ENCODE results near the gene RGPD4. TPM values are rescaled to one million over a fixed set of nuclear protein-coding genes. Genes with fewer than 3 reads are reported as not detected.

Gene RGPD4
- total and polyA plus RNA-seq, 7 donors, result not detected

DNA sequence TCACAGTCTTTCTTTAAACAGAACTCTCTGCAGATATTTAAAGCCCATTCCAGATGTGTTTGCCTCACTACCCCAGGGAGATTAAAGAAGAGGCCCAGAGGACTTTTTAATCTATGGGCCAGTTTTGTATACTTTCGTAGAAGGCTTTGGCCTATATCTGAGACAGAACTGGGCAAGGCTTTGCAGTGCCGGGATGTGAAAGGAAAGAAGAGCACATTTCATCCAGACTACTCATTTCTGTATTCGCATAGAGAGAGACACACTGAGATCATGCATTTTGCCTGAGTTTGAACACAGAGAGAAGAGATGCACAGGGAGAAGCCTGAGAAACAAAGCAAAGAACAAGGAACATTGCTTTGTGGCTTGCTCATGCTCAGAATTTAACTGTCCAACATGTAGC lies 104.7 kb downstream of the RGPD4 start:
- no peak overlapping the region for H3K4me3 ChIP-seq
- no peaks in the 10 kb centered on the region for H3K36me3 ChIP-seq
- no peaks in the 10 kb centered on the region for H3K27me3 ChIP-seq
- no peak overlapping the region for H3K27ac ChIP-seq
- no peaks in the 10 kb centered on the region for H3K9me3 ChIP-seq
- H3K4me1 ChIP-seq, result peaks cover 0 to 10% (median 0%) of the 10 kb centered on the region in 4 donors
- WGBS, 2 donors, result 88 to 93% methylated on average over 3 of the region's 3 CpGs
- DNase-seq, result no peak
- intact Hi-C loops (cut with DNase I), result loop anchor here (5.0 kb wide), 1 partner anchor 1294 kb away; no protein-coding TSS in a partner anchor
- TF ChIP-seq CTCF (IDR thresholded peaks at IDR 0.05), result no peak
- TF ChIP-seq POLR2A (IDR thresholded peaks at IDR 0.05), result no peak
- TF ChIP-seq EP300 (IDR thresholded peaks at IDR 0.05), result no peak
- no peak for TF ChIP-seq POLR2AphosphoS5 (IDR thresholded peaks at IDR 0.05)

DNA sequence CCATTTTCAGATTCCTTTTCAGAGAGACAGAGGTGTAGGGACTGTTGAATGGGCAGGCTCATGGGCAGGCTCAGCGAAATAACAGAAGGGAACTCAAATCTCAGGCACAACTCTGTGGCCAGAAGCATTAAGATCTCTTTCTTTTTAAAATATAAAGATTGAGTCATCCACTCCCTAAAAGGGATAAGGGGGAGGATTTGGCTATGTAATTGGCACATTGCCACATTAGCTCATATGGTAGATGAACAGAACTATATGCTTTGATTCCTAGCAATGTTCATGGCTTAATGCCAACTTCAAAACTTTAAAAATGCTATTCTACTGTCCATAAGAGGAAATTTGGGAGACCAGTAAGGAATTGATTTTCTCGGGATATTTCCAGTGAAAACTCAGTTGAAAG lies 105.8 kb downstream of the RGPD4 start:
- WGBS, 2 donors, result 71% methylated on average over 2 of the region's 2 CpGs
- no peaks in the 10 kb centered on the region for H3K27me3 ChIP-seq
- no peaks in the 10 kb centered on the region for H3K36me3 ChIP-seq
- no peak overlapping the region for H3K27ac ChIP-seq
- intact Hi-C loops (cut with DNase I), result loop anchor here (5.0 kb wide), 1 partner anchor 1295 kb away; no protein-coding TSS in a partner anchor
- H3K4me3 ChIP-seq, result no peak overlapping the region
- peaks cover 0 to 4% (median 0%) of the 10 kb centered on the region in 4 donors for H3K4me1 ChIP-seq
- no peak for TF ChIP-seq POLR2AphosphoS5 (IDR thresholded peaks at IDR 0.05)
- no peak for TF ChIP-seq CTCF (IDR thresholded peaks at IDR 0.05)
- TF ChIP-seq POLR2A (IDR thresholded peaks at IDR 0.05), result no peak
- no peak for TF ChIP-seq EP300 (IDR thresholded peaks at IDR 0.05)
- no peak for DNase-seq
- no peaks in the 10 kb centered on the region for H3K9me3 ChIP-seq

DNA sequence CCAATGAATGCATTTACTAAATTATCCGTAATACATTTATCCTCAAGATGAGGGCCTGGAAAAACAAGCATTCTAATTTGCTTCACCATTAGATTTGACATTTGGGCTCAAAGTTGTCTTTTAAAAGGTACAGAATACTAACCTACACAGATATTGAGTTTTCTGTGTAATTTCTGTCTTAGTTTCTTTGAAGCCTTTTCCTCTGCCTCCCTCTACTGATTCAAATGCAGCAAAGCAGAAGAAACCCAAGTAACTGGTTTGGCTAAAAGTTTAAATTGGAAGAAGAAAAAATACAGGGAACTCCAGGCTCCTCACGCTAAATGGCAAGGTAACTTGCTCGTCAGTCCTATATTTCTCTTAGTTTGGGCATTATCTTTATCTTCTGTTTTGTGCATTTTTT lies 106.3 kb downstream of the RGPD4 start:
- no peaks in the 10 kb centered on the region for H3K36me3 ChIP-seq
- H3K4me3 ChIP-seq, result no peak overlapping the region
- no peaks in the 10 kb centered on the region for H3K27me3 ChIP-seq
- DNase-seq, result no peak
- WGBS, 2 donors, result 74 to 83% methylated on average over 3 of the region's 3 CpGs
- no peaks in the 10 kb centered on the region for H3K9me3 ChIP-seq
- intact Hi-C loops (cut with DNase I), result loop anchor here (5.0 kb wide), 1 partner anchor 1296 kb away; no protein-coding TSS in a partner anchor
- H3K4me1 ChIP-seq, result peaks cover 0 to 4% (median 0%) of the 10 kb centered on the region in 4 donors
- TF ChIP-seq POLR2A (IDR thresholded peaks at IDR 0.05) (no peak), POLR2AphosphoS5 (IDR thresholded peaks at IDR 0.05) (no peak), CTCF (IDR thresholded peaks at IDR 0.05) (peak in 2 of 4 experiments; percentile 21 to 46)
- H3K27ac ChIP-seq, result no peak overlapping the region

GRCh38 chr2:107936433-107937359 lies 110.0 kb downstream of the RGPD4 start:
- no peak for DNase-seq
- Histone ChIP-seq H3K9me3 (no peaks in the 10 kb centered on the region), H3K36me3 (no peaks in the 10 kb centered on the region), H3K4me3 (no peak overlapping the region), H3K27me3 (no peaks in the 10 kb centered on the region), H3K27ac (no peak overlapping the region), H3K4me1 (peaks cover 0 to 4% (median 0%) of the 10 kb centered on the region in 4 donors)
- TF ChIP-seq POLR2A (IDR thresholded peaks at IDR 0.05) (no peak), POLR2AphosphoS5 (IDR thresholded peaks at IDR 0.05) (no peak), CTCF (IDR thresholded peaks at IDR 0.05) (peak in 3 of 4 experiments; percentile 27 to 34 (median 33))
- 9 to 34% methylated on average over 5 of the region's 5 CpGs for WGBS, 2 donors
- intact Hi-C loops (cut with DNase I), result no loop called here

Small RNA genes lying within 50 kb of the gene (small RNA-seq; reads per million reads assigned to genes)
- gene AC009963.1, result 0 reads per million in 3 donors
- 0 reads per million in 3 donors for gene AC009963.2

Other genes with a start within 250 kb of the RGPD4 start
- 1 to 10 TPM; 1.8 to 2.9 (median 2.4) TPM for gene SLC5A7, start 159.6 kb downstream of the RGPD4 start, total RNA-seq
- under 1 TPM in 1 of 3 donors, not detected in 2; 0.79 TPM for gene SLC5A7, start 159.6 kb downstream of the RGPD4 start, polyA plus RNA-seq

Measured in sigmoid colon (tissue), 7 donors.